HUES48 (cell line): ENCODE data around the gene CSE1L.
"Not testable (repeated sequence)": the region's sequence is repeated elsewhere in the genome, so short reads cannot be mapped to it uniquely, and the experiment has no call there.

ENCODE experiments used
- H3K27ac ChIP-seq: one replicate; pipeline ENCODE4 v1.7.0; 2013; ENCODE audit warnings: low read depth, low read length, inconsistent platforms
- H3K27me3 ChIP-seq: 2 replicates; pipeline ENCODE4 v1.6.1; 2013; ENCODE audit warnings: mild to moderate bottlenecking, low read length; ENCODE audit not compliant: control insufficient read depth, insufficient read depth
- H3K36me3 ChIP-seq: 2 replicates; pipeline ENCODE4 v1.6.1; 2013; ENCODE audit warnings: low read length; ENCODE audit not compliant: control insufficient read depth, insufficient read depth
- H3K4me1 ChIP-seq: 2 replicates; pipeline ENCODE4 v1.6.1; 2013; ENCODE audit warnings: mild to moderate bottlenecking, low read length; ENCODE audit not compliant: control insufficient read depth, insufficient read depth
- H3K4me3 ChIP-seq: 2 replicates; pipeline ENCODE4 v1.5.1; 2013; ENCODE audit warnings: mild to moderate bottlenecking, low read depth, low read length
- H3K9ac ChIP-seq: 2 replicates; pipeline ENCODE4 v1.6.1; 2013; ENCODE audit warnings: mild to moderate bottlenecking, low read depth, low read length, moderate library complexity
- H3K9me3 ChIP-seq: 2 replicates; pipeline ENCODE4 v1.6.1; 2013; ENCODE audit warnings: low read length; ENCODE audit not compliant: control insufficient read depth, insufficient read depth

The CSE1L gene, protein sequence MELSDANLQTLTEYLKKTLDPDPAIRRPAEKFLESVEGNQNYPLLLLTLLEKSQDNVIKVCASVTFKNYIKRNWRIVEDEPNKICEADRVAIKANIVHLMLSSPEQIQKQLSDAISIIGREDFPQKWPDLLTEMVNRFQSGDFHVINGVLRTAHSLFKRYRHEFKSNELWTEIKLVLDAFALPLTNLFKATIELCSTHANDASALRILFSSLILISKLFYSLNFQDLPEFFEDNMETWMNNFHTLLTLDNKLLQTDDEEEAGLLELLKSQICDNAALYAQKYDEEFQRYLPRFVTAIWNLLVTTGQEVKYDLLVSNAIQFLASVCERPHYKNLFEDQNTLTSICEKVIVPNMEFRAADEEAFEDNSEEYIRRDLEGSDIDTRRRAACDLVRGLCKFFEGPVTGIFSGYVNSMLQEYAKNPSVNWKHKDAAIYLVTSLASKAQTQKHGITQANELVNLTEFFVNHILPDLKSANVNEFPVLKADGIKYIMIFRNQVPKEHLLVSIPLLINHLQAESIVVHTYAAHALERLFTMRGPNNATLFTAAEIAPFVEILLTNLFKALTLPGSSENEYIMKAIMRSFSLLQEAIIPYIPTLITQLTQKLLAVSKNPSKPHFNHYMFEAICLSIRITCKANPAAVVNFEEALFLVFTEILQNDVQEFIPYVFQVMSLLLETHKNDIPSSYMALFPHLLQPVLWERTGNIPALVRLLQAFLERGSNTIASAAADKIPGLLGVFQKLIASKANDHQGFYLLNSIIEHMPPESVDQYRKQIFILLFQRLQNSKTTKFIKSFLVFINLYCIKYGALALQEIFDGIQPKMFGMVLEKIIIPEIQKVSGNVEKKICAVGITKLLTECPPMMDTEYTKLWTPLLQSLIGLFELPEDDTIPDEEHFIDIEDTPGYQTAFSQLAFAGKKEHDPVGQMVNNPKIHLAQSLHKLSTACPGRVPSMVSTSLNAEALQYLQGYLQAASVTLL

DNA sequence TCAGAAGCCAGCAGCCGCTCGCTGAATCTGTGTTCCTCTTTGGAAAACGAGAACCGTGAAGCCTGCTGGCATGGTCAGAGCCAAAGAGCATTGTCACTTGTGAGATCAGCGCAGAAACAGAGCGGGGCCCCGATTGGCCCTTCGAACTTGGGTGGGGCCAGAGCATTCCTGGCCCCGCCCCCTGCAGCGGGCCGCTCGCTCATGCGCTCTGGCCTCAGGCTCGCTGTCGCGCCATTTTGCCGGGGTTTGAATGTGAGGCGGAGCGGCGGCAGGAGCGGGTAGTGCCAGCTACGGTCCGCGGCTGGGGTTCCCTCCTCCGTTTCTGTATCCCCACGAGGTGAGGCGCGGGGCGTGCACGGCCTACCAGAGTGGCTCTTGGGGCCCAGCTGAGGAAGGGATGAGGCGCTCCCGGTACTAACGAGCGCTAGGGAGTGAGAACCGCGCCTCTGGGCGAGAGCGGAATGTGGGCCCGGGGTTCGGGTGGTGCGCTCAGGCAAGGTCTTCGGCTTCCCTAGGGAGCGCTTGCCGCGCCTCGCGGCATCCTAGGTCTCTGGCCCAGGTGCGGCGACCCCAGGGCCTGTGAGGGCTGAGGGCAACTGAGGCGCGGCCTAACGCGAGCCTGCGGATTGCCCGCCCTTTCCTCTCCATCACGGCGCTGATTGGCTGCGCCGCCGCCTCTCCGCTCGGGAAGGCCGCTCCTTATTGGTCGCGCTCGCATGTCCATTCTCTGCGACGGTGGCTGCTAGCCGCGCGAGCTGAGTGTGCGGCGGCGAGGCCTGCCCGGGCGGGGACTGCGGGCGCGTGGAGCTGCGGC lies at the start of gene CSE1L:
Gene CSE1L, plus strand, starts transcription at position 226 of the 814 bp plus-strand sequence. CDS start 12,152 bp downstream, outside the sequence.
- peak within 1 kb of the TSS; percentile 99 for H3K27ac ChIP-seq
- no peaks in the 10 kb centered on the region for H3K27me3 ChIP-seq
- peaks cover 20% of the 10 kb centered on the region for H3K4me1 ChIP-seq
- H3K9me3 ChIP-seq = no peaks in the 10 kb centered on the region
- H3K36me3 ChIP-seq = peaks cover 26% of the 10 kb centered on the region
- peak within 1 kb of the TSS; percentile 99 for H3K9ac ChIP-seq
- peak within 1 kb of the TSS; percentile 99 for H3K4me3 ChIP-seq

DNA sequence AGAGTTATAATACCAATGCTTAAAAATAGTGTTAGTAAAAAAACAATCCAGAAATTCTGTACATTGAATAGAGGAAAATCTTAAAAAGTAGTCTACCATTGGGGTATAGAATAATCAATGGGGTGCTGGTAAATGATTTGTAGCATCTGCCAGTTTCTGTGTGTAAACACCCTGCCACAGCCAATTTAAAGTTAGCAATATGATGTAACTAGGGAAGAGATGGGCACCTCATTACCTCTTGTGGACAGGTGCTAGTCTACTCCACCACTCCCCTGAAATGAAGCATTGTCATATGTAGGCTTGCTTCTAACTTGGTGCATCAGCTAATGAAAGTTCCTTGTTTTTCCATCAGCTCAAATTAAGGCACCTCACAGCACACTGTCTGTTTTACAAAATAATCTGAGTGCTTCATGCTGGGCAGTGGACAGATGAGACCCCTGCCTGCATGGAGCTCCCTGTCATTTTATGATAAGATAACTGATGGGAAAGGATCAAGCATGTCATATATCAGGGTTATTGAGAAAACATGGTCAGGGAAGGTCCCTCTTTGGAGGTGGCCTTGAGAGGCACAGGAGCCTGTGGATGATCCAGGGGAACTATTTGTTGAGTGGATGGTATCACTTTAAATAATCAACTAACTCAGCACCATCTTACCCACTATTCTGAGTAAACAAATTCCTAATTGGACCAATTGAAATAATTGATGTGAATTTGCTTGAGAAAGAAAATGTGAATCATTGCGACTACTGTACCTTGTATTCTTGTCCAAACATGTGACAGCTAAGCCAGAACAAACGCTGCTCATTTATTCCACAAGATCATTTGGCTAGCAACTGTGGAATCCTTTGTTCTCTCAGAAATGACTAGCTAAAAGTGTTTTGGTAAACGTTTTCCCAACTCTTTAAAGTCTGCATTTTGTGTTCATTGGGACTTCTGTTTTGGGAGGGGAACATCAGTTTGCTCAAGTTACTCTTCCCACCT lies 45.9 kb upstream of the CSE1L start:
- no peak overlapping the region for H3K9ac ChIP-seq
- H3K36me3 ChIP-seq = peaks cover 67% of the 10 kb centered on the region
- H3K27me3 ChIP-seq = no peaks in the 10 kb centered on the region
- no peaks in the 10 kb centered on the region for H3K4me1 ChIP-seq
- no peaks in the 10 kb centered on the region for H3K9me3 ChIP-seq
- no peak overlapping the region for H3K4me3 ChIP-seq
- no peak overlapping the region for H3K27ac ChIP-seq

DNA sequence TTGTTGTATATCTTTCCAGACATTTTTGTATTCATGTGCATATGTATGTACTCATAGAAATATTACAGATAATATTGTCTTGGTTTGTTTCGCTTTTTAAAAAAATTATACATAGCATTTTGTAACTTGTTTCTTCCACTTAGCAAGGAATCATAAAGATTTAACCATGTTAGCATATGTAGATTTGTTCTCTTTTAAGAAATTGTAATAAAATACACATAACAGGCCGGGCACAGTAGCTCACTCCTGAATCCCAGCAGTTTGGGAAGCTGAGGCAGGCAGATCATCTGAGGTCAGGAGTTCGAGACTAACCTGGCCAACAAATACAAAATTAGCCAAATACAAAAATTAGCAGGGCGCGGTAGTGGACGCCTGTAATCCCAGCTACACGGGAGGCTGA lies 44.4 kb upstream of the CSE1L start:
- Histone ChIP-seq H3K9me3 (no peaks in the 10 kb centered on the region), H3K36me3 (peaks cover 62% of the 10 kb centered on the region)

DNA sequence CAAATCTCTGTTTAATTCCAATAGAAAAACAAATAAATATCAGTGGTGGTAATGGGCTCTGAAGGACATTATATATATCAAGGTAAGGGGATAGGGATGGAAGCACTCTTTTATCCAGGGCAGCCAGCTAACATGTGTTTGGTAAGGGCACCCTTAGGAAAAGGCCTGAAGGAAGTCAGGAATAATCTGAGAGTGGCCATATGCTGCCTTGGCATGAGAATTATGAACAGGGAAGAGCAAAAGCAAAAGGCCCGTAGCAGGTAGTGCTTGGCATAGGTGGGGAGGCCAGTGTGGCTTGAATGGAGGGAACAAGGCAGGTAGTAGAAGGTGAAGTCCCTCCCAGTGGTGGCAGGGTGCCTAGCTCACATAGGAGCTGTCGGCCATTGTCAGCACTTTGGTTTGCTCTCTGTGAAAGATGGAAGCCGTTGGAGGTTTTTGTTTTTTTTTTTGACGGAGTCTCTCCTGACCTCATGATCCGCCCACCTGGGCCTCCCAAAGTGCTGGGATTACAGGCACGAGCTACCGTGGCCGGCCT lies 39.6 kb upstream of the CSE1L start:
- Histone ChIP-seq H3K27ac (no peak overlapping the region), H3K27me3 (no peaks in the 10 kb centered on the region), H3K9ac (no peak overlapping the region), H3K4me3 (no peak overlapping the region), H3K4me1 (no peaks in the 10 kb centered on the region), H3K36me3 (peaks cover 56% of the 10 kb centered on the region), H3K9me3 (no peaks in the 10 kb centered on the region)

More for the DNA sequence above, 44.4 kb upstream of the CSE1L start:
- Histone ChIP-seq H3K9ac (no peak overlapping the region), H3K27me3 (no peaks in the 10 kb centered on the region), H3K27ac (no peak overlapping the region), H3K4me3 (no peak overlapping the region), H3K4me1 (no peaks in the 10 kb centered on the region)

DNA sequence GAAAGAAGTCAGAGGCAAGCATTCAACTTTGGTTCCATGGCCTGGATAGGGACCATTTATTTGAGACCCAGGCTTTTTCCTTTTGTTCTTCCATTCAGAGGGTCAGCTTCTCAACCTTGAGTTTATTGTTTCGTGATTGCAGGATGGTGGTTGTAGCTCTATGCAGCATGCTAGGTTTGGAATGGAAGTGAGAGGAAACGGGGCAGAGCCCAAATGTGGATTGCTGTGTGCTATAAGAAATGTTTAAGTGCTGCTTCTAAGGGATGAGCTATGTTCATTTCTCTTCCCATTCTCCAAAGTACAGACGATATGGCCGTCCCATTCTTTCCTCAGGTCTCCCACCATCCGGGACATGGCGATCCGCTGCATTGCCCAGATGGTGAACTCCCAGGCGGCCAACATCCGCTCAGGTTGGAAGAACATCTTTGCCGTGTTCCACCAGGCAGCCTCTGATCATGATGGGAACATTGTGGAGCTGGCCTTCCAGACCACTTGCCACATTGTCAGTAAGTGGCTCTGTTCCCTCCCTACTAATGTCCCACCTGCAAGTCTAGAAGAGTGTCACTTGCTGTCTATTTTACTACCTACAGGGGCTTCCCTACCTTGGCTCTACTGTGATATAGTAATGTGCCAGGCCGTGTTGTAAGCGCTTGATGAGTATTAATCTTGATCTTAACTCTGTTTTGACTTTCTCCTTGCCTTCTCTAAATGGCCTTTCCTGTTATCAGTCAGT lies 36.0 kb upstream of the CSE1L start:
- Histone ChIP-seq H3K27me3 (no peaks in the 10 kb centered on the region), H3K27ac (no peak overlapping the region), H3K36me3 (peaks cover 83% of the 10 kb centered on the region), H3K4me3 (no peak overlapping the region), H3K9me3 (no peaks in the 10 kb centered on the region), H3K4me1 (no peaks in the 10 kb centered on the region), H3K9ac (no peak overlapping the region)

DNA sequence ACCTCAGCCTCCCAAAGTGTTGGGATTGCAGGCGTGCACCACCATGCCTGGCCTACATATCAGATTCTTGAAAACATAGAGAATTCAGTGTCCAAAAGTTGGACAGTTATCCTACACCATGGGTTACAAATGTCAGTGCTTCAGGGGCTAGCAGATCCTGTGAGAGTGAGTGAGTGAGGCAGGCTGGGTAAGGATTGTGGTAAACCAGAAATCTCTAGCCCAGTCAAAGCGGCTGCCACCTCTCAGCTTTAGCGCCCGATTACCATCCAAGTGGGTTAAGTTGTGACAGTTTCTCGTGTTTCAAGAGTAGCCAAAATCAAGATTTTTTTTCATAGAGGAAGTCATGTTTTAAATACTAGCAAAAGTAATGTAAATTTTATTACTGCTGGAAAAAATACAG lies 21.9 kb upstream of the CSE1L start:
- Histone ChIP-seq H3K9me3 (no peaks in the 10 kb centered on the region), H3K4me3 (no peak overlapping the region), H3K36me3 (peaks cover 61% of the 10 kb centered on the region), H3K27me3 (no peaks in the 10 kb centered on the region), H3K27ac (no peak overlapping the region), H3K4me1 (no peaks in the 10 kb centered on the region), H3K9ac (no peak overlapping the region)

DNA sequence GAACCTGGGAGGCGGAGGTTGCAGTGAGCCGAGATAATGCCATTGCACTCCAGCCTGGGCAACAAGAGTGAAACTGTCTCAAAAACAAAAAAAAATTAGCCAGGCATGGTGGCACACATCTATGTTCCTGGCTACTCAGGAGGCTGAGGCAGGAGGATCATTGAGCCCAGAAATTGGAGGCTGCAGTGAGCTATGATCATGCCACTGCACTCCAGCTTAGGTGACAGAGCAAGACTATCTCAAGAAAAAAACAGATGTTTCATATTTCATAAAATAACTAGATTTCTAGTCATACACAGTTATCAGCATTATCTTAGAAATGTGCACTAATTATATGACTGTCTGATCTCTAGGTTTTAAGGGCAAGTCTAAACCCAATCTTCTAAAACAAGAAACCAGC lies 17.9 kb upstream of the CSE1L start:
- H3K36me3 ChIP-seq = peaks cover 60% of the 10 kb centered on the region
- H3K9me3 ChIP-seq, H3K27ac ChIP-seq, H3K4me3 ChIP-seq, H3K27me3 ChIP-seq, H3K4me1 ChIP-seq, H3K9ac ChIP-seq: not testable (repeated sequence)

DNA sequence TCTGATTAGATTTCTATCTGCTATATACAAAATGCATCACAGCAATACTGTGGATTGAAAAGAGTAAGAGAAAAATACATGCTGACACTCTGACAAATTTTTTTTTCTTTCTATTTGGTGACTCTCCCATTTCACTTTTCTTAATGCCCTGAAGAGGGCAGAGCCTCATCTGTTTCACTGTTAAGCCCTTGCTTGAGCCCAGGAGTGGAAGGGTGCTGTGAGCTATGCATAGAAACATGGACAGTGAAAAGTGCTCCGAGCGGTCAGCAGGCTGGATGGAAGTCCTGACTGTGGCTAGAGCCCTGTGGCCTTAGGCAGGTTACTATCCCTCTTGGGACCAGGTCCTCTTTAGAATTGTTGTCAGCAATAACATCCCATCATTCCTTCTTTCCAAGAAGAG lies 17.4 kb upstream of the CSE1L start:
- Histone ChIP-seq H3K4me3 (no peak overlapping the region), H3K27me3 (no peaks in the 10 kb centered on the region), H3K36me3 (peaks cover 63% of the 10 kb centered on the region), H3K9me3 (no peaks in the 10 kb centered on the region), H3K4me1 (no peaks in the 10 kb centered on the region), H3K9ac (no peak overlapping the region), H3K27ac (no peak overlapping the region)

DNA sequence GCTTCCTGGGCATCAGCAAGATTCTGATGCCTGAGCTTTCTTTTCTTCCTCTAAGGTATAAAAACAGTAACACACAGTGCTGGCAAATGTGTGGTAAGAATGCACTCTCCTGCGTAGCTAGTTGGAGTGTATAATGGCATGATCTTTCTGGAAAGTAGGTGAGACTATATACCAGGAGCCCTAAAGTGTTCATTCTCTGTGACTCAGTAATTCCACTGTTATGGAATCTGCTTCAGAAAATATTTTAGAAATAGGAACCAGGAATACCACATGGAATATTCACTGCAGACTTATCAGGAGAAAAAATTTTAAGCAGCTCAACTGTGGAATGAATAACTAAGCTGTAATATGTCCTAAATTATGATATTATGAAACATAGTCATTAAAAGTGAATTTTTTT lies 16.9 kb upstream of the CSE1L start:
- H3K4me1 ChIP-seq = no peaks in the 10 kb centered on the region

More for the DNA sequence above, 16.9 kb upstream of the CSE1L start:
- Histone ChIP-seq H3K36me3 (peaks cover 62% of the 10 kb centered on the region), H3K9ac (no peak overlapping the region), H3K27ac (no peak overlapping the region), H3K9me3 (no peaks in the 10 kb centered on the region), H3K27me3 (no peaks in the 10 kb centered on the region), H3K4me3 (no peak overlapping the region)
